Stimulated activated naive B cell treated with anti-CD40 and anti-IgM and Interleukin-4, amounts not matched to agents 10 μg/mL and 1 μg/mL and 100 μg/mL, for 72 hours (primary cell): ENCODE measurements around the gene PIK3CA.

Experiments
- ATAC-seq, 2 donors: fragments of 150-1000 bp; cut with Tn5 transposase; replicated peaks; 2 replicates each; pipeline ENCODE4 v1.10.0; 2021; ENCODE audit warnings: moderate library complexity in 1 of 2
- DNase-seq: peaks from one replicate; pipeline ENCODE4 v3.0.0; 2021
- H3K27ac Mint-ChIP-seq: one replicate; pipeline ENCODE4 v1.8.0; 2022; ENCODE audit warnings: mild to moderate bottlenecking, mixed read lengths
- H3K27me3 Mint-ChIP-seq, 2 donors: one replicate each; pipeline ENCODE4 v1.8.0; 2022; ENCODE audit warnings: mixed read lengths in 2 of 2
- H3K36me3 Mint-ChIP-seq, 2 donors: one replicate each; pipeline ENCODE4 v1.8.0; 2022; ENCODE audit warnings: mixed read lengths in 2 of 2, mild to moderate bottlenecking in 1 of 2
- H3K4me1 Mint-ChIP-seq, 2 donors: one replicate each; pipeline ENCODE4 v1.8.0; 2022; ENCODE audit warnings: mixed read lengths in 2 of 2, mild to moderate bottlenecking in 1 of 2
- H3K4me3 Mint-ChIP-seq, 2 donors: one replicate each; pipeline ENCODE4 v1.8.0; 2022; ENCODE audit warnings: mild to moderate bottlenecking in 2 of 2, mixed read lengths in 2 of 2, moderate library complexity in 1 of 2
- H3K9me3 Mint-ChIP-seq, 2 donors: one replicate each; pipeline ENCODE4 v1.8.0; 2022; ENCODE audit warnings: mixed read lengths in 2 of 2, mild to moderate bottlenecking in 1 of 2

The PIK3CA gene

DNA sequence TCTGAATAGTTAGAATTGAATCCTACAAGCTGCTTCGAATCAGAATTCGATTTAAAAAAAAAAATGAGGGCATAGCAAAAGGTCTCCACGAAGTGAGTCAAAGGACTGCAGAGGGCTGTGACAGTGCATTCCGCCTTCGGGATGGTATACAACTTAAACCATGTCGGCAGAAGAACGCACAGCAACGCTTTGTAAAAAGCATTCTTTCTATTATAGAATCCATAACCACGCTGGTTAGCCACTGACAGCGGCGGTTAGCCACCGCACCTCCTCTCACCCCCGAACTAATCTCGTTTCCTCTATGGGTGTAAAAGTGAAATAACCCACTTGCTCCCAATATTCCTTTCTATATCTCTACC lies 664 bp upstream of the PIK3CA start:
- no peaks in the 10 kb centered on the region for H3K27me3 Mint-ChIP-seq
- peaks cover 0 to 2% of the 10 kb centered on the region in 2 donors for H3K36me3 Mint-ChIP-seq
- no peak overlapping the region for H3K4me3 Mint-ChIP-seq
- H3K27ac Mint-ChIP-seq = no peak overlapping the region
- peak; percentile 28 to 32 for ATAC-seq
- DNase-seq = no peak
- no peaks in the 10 kb centered on the region for H3K9me3 Mint-ChIP-seq
- peaks cover 21 to 28% of the 10 kb centered on the region in 2 donors for H3K4me1 Mint-ChIP-seq

DNA sequence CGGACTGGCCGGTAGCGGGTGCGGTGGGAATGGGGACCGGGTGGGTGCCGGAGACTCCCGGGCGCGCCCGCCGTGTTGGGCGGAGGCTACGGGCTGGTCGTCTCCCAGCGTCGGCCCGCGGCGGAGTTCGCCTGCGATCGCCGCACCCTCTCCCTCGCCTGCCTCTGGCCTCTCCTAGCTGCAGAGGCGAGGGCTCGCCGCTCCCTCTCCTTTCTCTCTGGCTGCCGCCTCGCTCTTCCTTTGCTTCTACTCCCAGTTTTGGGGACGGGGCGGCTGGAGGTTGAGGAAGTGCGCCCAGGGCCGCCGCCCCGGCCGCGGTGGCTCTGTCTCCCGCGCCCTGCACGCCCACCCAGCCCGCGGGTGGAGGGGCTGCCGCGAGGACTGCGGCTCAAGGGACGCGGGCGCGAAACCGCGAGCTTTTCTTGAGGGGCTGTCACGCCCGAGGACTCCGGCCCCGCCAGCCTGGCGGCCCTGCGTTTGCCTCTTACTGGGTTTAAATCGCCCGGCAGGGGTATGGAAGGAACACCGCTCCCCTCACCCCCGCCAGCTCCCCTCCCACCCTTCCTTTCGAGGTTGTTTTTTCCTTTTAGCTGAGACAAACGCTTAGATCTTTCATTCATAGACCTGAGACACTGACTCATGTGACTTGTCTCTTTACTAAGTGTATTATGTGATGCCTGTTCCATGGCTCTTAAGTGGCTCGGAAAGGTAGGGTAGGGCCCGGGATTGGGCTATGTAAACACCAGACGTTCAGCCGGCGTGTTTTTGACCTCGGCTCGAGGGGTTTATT lies 654 bp downstream of the PIK3CA start:
- peak; percentile 7 to 12 for ATAC-seq
- Mint-ChIP-seq H3K36me3 (peaks cover 0 to 2% of the 10 kb centered on the region in 2 donors), H3K27ac (peak overlapping the region; percentile 99), H3K4me1 (peaks cover 21 to 31% of the 10 kb centered on the region in 2 donors), H3K27me3 (no peaks in the 10 kb centered on the region), H3K9me3 (no peaks in the 10 kb centered on the region), H3K4me3 (peak overlapping the region in 1 of 2 donors; percentile 99)
- DNase-seq = peak; percentile 29

DNA sequence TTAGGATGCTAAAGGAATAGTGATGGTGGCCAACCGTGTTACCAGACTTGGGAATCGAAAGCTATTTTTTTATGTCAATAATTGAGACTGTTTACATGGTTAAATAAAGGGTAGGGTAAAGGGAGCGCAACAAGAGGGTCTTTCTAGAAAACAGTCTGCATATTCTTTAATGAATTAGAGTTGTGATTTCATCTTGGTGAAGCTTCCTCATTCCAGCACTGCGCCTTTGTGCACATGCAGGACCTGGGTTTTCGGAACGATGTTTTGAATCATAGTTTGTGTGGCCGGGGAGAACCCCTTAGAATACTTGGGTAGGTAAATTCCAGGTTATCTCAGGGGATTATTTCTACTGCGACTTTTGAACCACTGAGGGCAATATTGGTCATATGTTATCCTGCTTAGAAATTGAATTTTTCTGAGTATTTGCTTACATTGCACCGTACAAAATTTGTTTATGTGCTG lies 1.3 kb downstream of the PIK3CA start:
- Mint-ChIP-seq H3K36me3 (peaks cover 3 to 5% of the 10 kb centered on the region in 2 donors), H3K4me3 (peak overlapping the region in 1 of 2 donors; percentile 99), H3K27me3 (no peaks in the 10 kb centered on the region), H3K4me1 (peaks cover 23 to 37% of the 10 kb centered on the region in 2 donors), H3K27ac (peak overlapping the region; percentile 99), H3K9me3 (peaks cover 0 to 1% of the 10 kb centered on the region in 2 donors)
- ATAC-seq (peak; percentile 60 to 64), DNase-seq (peak; percentile 71)

DNA sequence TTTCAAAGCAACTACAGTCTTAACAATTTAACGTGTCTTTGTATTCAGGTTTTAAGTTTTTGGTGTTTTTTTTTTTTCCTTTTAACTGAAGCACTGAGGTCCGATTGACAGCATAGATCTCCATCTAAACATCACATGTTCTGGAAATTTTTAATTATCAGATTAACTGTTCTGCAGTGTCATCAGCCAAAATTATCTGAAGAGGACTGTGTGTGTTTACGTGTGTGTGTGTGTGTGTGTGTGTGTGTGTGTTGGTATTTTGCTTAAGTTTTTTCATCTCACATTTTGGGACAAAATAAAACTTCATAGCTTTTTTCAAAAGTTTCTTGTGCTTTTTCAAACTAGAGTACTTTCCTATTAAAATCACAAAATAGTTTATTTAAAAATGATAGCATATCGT lies 1.8 kb downstream of the PIK3CA start:
- no peak for DNase-seq
- Mint-ChIP-seq H3K36me3 (peaks cover 3 to 5% of the 10 kb centered on the region in 2 donors), H3K4me1 (peaks cover 23 to 37% of the 10 kb centered on the region in 2 donors), H3K27me3 (no peaks in the 10 kb centered on the region), H3K9me3 (peaks cover 0 to 1% of the 10 kb centered on the region in 2 donors), H3K27ac (peak overlapping the region; percentile 99), H3K4me3 (peak overlapping the region in 1 of 2 donors; percentile 99)
- ATAC-seq = no peak

GRCh38 chr3:179150610-179151009 lies 2.5 kb downstream of the PIK3CA start:
- Mint-ChIP-seq H3K4me1 (peaks cover 23 to 37% of the 10 kb centered on the region in 2 donors), H3K9me3 (peaks cover 0 to 1% of the 10 kb centered on the region in 2 donors), H3K4me3 (peak overlapping the region in 1 of 2 donors; percentile 25), H3K27me3 (no peaks in the 10 kb centered on the region), H3K36me3 (peaks cover 3 to 5% of the 10 kb centered on the region in 2 donors), H3K27ac (no peak overlapping the region)
- DNase-seq (no peak), ATAC-seq (no peak)

DNA sequence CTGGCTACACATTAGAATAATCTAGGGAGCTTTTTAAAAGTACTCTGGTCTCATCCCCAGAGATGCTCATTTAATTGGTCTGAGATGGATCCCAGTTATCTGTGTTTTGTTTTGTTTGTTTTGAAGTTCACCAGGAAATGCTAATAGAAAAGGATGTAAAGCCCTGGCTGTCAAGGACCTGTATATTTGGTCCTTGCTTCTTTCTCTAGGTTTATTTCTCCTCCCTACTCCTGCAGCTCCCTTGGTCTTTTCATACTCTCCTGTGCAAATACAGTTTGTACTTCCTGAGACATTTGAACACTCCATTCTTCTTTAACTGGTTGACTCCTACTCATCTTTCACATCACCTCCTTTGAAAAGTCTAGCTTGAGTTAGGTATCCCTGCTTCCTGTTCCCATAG lies 3.3 kb downstream of the PIK3CA start:
- Mint-ChIP-seq H3K27ac (no peak overlapping the region), H3K27me3 (no peaks in the 10 kb centered on the region), H3K9me3 (peaks cover 0 to 1% of the 10 kb centered on the region in 2 donors), H3K36me3 (peaks cover 3 to 5% of the 10 kb centered on the region in 2 donors), H3K4me1 (peaks cover 30 to 45% of the 10 kb centered on the region in 2 donors), H3K4me3 (peak overlapping the region in 1 of 2 donors; percentile 1)
- DNase-seq (no peak), ATAC-seq (no peak)

DNA sequence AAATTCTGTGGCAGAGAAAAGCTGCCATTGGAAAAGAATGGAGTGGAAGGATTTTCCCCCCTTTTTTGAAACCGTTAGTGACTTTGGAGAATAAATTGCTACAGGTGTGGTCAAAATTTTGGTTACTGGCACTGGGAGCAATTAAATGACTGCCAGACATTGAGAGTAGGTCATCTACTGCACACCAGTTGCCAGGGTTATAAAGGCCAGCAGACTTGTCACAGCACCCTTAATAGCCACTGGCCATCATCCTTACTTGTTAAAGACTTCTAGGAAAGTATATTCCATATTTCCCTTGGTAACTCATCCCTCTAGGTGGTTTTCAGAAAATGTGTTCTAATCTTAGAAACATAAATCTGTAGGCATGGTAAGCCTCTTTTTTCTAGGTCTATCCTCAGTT lies 8.0 kb downstream of the PIK3CA start:
- Mint-ChIP-seq H3K27me3 (no peaks in the 10 kb centered on the region), H3K4me1 (peaks cover 30 to 58% of the 10 kb centered on the region in 2 donors), H3K4me3 (no peak overlapping the region), H3K27ac (no peak overlapping the region), H3K36me3 (peaks cover 2 to 9% of the 10 kb centered on the region in 2 donors), H3K9me3 (peaks cover 0 to 1% of the 10 kb centered on the region in 2 donors)
- ATAC-seq (no peak), DNase-seq (no peak)

- Mint-ChIP-seq H3K4me3 (no peak overlapping the region), H3K27ac (no peak overlapping the region), H3K36me3 (peaks cover 2 to 10% of the 10 kb centered on the region in 2 donors), H3K4me1 (peaks cover 25 to 55% of the 10 kb centered on the region in 2 donors), H3K9me3 (peaks cover 0 to 1% of the 10 kb centered on the region in 2 donors), H3K27me3 (no peaks in the 10 kb centered on the region)
- ATAC-seq = no peak
- DNase-seq = no peak
These were observed 8.6 kb downstream of the PIK3CA start for GRCh38 chr3:179156775-179157174.

DNA sequence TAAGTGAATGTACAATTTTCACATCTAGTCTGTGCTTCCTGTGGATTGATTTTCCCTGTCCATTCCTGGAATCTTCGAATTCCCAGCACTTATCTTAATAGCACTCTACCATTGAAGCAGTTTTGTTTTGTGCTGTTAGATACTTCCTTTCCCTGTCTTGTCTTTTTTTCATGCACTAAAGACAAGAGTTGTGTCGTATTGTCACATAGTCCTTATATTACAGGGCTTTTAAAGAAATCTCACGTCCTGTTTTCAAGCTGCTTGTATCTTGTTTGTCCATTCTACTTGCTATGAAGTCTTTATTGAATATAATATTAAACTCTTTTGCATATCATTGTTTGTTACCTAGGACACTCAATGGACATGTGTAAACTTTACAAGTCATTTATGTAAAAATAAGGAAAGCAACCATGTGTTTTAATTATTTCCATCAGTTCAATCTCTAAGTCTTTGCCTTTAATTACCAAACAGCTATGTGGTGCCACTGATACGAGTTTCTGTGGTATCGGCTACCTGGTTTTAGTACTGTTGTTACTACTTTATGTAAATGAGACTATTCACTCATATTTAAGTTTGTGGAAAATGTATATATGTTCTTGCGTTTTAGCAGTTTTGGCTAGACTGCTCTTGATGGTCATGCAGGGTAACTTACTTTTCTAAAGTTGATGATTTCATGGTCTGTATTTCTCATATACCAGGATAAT lies 10.3 kb downstream of the PIK3CA start:
- H3K4me1 Mint-ChIP-seq = peaks cover 24 to 54% of the 10 kb centered on the region in 2 donors
- H3K27ac Mint-ChIP-seq = no peak overlapping the region
- H3K9me3 Mint-ChIP-seq = peaks cover 0 to 1% of the 10 kb centered on the region in 2 donors
- peak; percentile 84 to 86 for ATAC-seq
- H3K4me3 Mint-ChIP-seq = no peak overlapping the region
- no peaks in the 10 kb centered on the region for H3K27me3 Mint-ChIP-seq
- DNase-seq = no peak
- H3K36me3 Mint-ChIP-seq = peaks cover 2 to 10% of the 10 kb centered on the region in 2 donors

DNA sequence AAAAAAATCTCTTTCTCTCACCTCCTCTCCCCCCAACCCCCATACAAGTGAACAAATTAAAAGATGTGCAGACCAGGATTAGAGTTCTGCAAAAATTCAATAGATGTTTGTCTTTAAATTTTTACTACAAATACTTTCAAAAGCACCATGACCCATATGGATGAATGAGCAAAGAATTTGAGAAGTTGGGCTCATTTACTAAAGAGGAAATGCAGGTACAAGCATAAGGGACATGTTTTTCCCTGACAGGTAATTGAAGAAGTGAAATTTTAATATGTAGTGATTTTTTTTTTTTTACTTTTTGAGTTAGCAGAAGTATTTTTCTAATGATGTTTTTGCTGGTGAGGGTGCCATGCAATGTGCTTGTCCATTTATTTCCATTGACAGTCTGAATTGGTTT lies 15.3 kb downstream of the PIK3CA start:
- H3K4me1 Mint-ChIP-seq = peaks cover 22 to 63% of the 10 kb centered on the region in 2 donors
- no peaks in the 10 kb centered on the region for H3K9me3 Mint-ChIP-seq
- H3K27me3 Mint-ChIP-seq = no peaks in the 10 kb centered on the region
- peaks cover 0 to 9% of the 10 kb centered on the region in 2 donors for H3K36me3 Mint-ChIP-seq
- ATAC-seq (peak; percentile 44 to 48), DNase-seq (no peak)
- peak overlapping the region; percentile 84 for H3K27ac Mint-ChIP-seq
- H3K4me3 Mint-ChIP-seq = peak overlapping the region; percentile 4 to 52

DNA sequence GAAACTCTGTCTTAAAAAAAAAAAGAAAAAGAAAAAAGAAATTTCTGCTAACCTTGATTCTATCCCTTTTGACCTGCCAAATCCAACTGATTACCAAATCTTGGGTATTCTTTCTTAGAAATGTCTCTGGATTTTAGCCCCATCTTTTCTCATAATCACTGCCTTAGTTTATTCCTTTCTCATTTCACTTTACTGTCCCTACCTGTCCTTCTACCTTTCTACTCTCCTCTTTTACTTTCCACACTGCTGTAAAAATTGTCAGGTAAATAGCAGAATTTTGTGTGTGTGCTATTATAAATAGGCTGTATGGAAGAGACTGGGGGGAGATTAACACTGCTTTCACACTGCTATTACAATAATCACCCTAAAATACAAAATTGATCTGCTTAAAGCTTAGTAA lies 16.7 kb downstream of the PIK3CA start:
- no peaks in the 10 kb centered on the region for H3K27me3 Mint-ChIP-seq
- no peak overlapping the region for H3K4me3 Mint-ChIP-seq
- no peak for ATAC-seq
- H3K9me3 Mint-ChIP-seq = peaks cover 0 to under 1% of the 10 kb centered on the region in 2 donors
- peaks cover 23 to 69% of the 10 kb centered on the region in 2 donors for H3K4me1 Mint-ChIP-seq
- no peak for DNase-seq
- H3K36me3 Mint-ChIP-seq = peaks cover under 1 to 10% of the 10 kb centered on the region in 2 donors
- H3K27ac Mint-ChIP-seq = peak overlapping the region; percentile 31

GRCh38 chr3:179166561-179167201 lies 18.5 kb downstream of the PIK3CA start:
- Mint-ChIP-seq H3K4me1 (peaks cover 21 to 76% of the 10 kb centered on the region in 2 donors), H3K9me3 (peaks cover 4 to 9% of the 10 kb centered on the region in 2 donors), H3K27ac (no peak overlapping the region), H3K36me3 (peaks cover 8 to 19% of the 10 kb centered on the region in 2 donors), H3K27me3 (no peaks in the 10 kb centered on the region), H3K4me3 (peak overlapping the region; percentile 17 to 47)
- ATAC-seq = no peak
- no peak for DNase-seq

- peaks cover 8 to 23% of the 10 kb centered on the region in 2 donors for H3K36me3 Mint-ChIP-seq
- H3K9me3 Mint-ChIP-seq = peaks cover 6 to 9% of the 10 kb centered on the region in 2 donors
- no peak overlapping the region for H3K27ac Mint-ChIP-seq
- H3K4me1 Mint-ChIP-seq = peaks cover 17 to 70% of the 10 kb centered on the region in 2 donors
- no peak overlapping the region for H3K4me3 Mint-ChIP-seq
- peak; percentile 38 to 52 for ATAC-seq
- no peak for DNase-seq
- H3K27me3 Mint-ChIP-seq = no peaks in the 10 kb centered on the region
These were observed 20.8 kb downstream of the PIK3CA start for GRCh38 chr3:179168918-179169317.

DNA sequence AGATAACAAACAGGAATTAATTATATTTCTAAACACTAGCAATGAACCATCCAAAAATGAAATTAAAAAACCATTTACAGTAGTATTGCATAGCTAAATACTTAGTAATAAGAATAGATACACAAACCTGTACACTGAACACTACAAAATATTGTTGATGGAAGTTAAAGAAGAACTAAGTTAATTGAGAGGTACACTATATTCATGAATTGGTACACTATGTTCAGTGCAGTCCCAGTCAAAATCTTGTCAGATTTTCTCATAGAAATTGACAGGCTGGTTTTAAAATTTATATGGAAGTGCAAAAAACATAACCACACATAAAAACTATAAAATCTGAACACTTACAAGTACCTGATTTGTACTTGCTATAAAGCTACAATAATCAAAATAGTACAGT lies 24.4 kb downstream of the PIK3CA start:
- Mint-ChIP-seq H3K4me3 (no peak overlapping the region), H3K27me3 (no peaks in the 10 kb centered on the region), H3K9me3 (peaks cover 6 to 9% of the 10 kb centered on the region in 2 donors), H3K4me1 (peaks cover 20 to 69% of the 10 kb centered on the region in 2 donors), H3K36me3 (peaks cover 12 to 19% of the 10 kb centered on the region in 2 donors), H3K27ac (no peak overlapping the region)
- ATAC-seq (no peak), DNase-seq (no peak)
